Smooth muscle cell of the pulmonary artery (primary cell): ENCODE results near the gene POLR2A. TPM values are rescaled to one million over a fixed set of nuclear protein-coding genes. Genes with fewer than 3 reads are reported as not detected.

ENCODE experiments used
- total RNA-seq: library from RNA; depleted of rRNA; stranded (reverse); fragments of >200 nt; gene quantifications from 2 replicates; pipeline ENCODE4 v1.2.3, GENCODE V29; 2014

POLR2A gene
- 117 and 118 TPM in 2 replicates for total RNA-seq

DNA sequence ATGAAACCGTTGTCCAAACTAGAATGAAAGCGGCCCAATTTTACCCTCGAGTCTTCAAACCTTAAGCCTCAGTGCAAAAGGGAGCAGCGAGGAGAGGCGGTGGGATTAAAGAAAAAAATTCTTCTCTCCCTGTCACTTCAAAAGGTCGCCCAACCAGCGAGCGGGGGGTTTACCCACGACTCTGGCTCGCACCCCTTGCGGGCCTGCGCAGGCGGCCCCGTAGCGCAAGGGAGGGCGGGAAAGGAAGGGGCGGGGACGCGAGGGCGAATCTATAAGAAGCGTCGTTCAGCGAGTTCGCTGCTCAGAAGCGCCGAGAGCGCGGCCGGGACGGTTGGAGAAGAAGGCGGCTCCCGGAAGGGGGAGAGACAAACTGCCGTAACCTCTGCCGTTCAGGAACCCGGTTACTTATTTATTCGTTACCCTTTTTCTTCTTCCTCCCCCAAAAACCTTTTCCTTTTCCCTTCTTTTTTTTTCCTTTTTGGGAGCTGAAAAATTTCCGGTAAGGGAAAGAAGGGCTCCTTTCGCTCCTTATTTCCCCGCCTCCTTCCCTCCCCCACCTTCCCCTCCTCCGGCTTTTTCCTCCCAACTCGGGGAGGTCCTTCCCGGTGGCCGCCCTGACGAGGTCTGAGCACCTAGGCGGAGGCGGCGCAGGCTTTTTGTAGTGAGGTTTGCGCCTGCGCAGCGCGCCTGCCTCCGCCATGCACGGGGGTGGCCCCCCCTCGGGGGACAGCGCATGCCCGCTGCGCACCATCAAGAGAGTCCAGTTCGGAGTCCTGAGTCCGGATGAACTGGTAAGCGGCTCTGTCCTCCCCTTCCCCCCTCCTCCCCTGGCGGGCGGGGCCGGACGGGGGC is at the start of gene POLR2A:
Gene POLR2A, plus strand, starts transcription at position 300 of the 852 bp plus-strand sequence.

GRCh38 chr17:7439462-7440112 is 44.6 kb upstream of the POLR2A start, which contains the start of gene FGF11:
Gene FGF11, plus strand, starts transcription at chr17:7439512. Its CDS starts 109 bp downstream, at chr17:7439621.

GRCh38 chr17:7444682-7445618 is 39.2 kb upstream of the POLR2A start, which contains the start of gene CHRNB1:
Gene CHRNB1, plus strand, starts transcription at chr17:7445061. Its CDS starts 67 bp downstream, at chr17:7445128.

DNA sequence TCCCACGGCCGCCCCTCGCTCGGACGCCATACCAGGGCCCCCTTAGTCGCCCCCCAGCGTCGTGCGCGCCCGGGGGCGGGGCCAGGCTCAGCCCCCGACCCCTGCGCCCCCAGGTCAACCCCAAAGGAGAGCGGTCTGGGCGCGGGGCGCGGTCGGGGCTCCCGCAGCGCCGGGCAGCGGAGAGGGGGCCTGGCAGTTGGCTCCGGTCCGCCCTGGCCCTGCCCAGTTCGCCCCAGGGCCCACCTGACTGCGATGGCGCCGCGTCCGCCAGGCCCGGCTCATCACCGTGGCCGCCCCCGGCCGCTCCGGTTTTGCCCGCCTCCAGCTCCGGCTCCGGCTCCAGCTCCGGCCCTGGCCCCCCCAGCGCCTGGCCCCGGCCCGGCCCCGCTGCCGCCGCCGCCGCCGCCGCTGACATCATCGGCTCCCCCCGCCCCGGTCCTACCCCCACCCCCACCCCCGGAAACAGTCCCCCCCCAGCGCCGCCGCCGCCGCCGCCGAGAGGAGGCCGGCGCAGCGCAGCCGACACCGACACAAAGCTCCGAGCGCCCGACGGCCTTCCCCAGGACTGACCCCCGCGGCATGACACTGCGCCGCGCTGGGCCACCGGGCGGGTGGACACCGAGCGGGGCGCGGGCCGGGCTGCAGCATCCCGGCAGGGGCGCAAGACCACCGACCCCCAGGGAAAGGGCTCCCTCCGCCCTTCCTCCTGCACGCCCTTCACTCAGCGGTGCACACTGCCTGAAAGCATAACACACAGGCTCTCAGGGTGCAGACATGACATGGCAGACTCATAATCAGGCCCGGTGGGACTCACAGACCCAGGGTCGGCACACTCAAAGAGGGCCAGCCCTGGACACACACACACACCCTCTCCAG is 4.7 kb upstream of the POLR2A start, which contains the start of gene ZBTB4:
Gene ZBTB4, minus strand, starts transcription at position 419 of the 876 bp plus-strand sequence. CDS start 12,830 bp downstream, outside the sequence.

DNA sequence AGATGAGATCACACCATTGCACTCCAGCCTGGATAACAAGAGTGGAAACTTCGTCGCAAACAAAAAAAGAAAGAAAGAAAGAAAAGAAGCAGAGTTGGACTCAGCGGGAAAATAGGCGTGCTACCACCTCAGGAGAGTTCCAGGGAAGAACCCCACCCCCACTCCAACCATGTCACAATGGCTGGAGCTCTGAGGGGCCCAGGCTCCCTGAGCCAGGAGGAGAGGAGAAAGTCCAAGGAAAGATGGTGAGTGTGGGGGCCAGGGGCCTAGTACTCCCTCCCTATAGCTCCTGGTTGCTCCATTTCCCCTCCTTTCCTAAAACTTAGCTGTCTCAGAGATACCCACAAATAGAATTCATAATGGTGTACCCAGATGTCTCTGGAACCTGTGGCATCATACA is 2.9 kb upstream of the POLR2A start, which contains the start of gene SLC35G6:
Gene SLC35G6, plus strand, starts transcription at position 172 of the 400 bp plus-strand sequence. Its CDS starts 71 bp downstream, at position 243.

GRCh38 chr17:7548585-7549400 is 64.6 kb downstream of the POLR2A start, which contains the start of gene TNFSF12:
Gene TNFSF12, plus strand, starts transcription at chr17:7549058. Its CDS starts 96 bp downstream, at chr17:7549154.

Other genes starting within 250 kb of the POLR2A start
- gene DVL2, start 249.8 kb upstream of the POLR2A start, total RNA-seq, result 57.9 and 79.4 TPM in 2 replicates
- gene PHF23, start 244.9 kb upstream of the POLR2A start, total RNA-seq, result 36.2 and 41.9 TPM in 2 replicates
- 152 and 153 TPM in 2 replicates for gene GABARAP, start 241.9 kb upstream of the POLR2A start, total RNA-seq
- 71.7 and 85.0 TPM in 2 replicates for gene CTDNEP1, start 232.6 kb upstream of the POLR2A start, total RNA-seq
- 23.6 and 23.8 TPM in 2 replicates for gene ELP5, start 232.2 kb upstream of the POLR2A start, total RNA-seq
- 0.33 and 0.65 TPM in 2 replicates for gene CLDN7, start 221.9 kb upstream of the POLR2A start, total RNA-seq
- 0.10 and 0.13 TPM in 2 replicates for gene SLC2A4, start 202.6 kb upstream of the POLR2A start, total RNA-seq
- gene YBX2, start 189.7 kb upstream of the POLR2A start, total RNA-seq, result 0.07 TPM in 1 of 2 replicates, not detected in the other
- gene EIF5A, start 176.7 kb upstream of the POLR2A start, total RNA-seq, result 351 and 391 TPM in 2 replicates
- 20.3 and 20.4 TPM in 2 replicates for gene GPS2, start 169.0 kb upstream of the POLR2A start, total RNA-seq
- 21.6 and 31.2 TPM in 2 replicates for gene NEURL4, start 155.0 kb upstream of the POLR2A start, total RNA-seq
- 0.33 and 0.99 TPM in 2 replicates for gene ACAP1, start 147.8 kb upstream of the POLR2A start, total RNA-seq
- 13.4 and 14.2 TPM in 2 replicates for gene KCTD11, start 132.2 kb upstream of the POLR2A start, total RNA-seq
- gene TMEM95, start 129.2 kb upstream of the POLR2A start, total RNA-seq, result not detected in 2 replicates
- 0.20 and 0.26 TPM in 2 replicates for gene TNK1, start 103.3 kb upstream of the POLR2A start, total RNA-seq
- 52.9 and 58.3 TPM in 2 replicates for gene PLSCR3, start 89.8 kb upstream of the POLR2A start, total RNA-seq
- 57.9 and 74.2 TPM in 2 replicates for gene TMEM256, start 80.3 kb upstream of the POLR2A start, total RNA-seq
- gene NLGN2, start 76.5 kb upstream of the POLR2A start, total RNA-seq, result 23.7 and 28.4 TPM in 2 replicates
- not detected in 2 replicates for gene SPEM1, start 64.0 kb upstream of the POLR2A start, total RNA-seq
- gene SPEM2, start 58.8 kb upstream of the POLR2A start, total RNA-seq, result not detected in 2 replicates
- gene SPEM3, start 55.5 kb upstream of the POLR2A start, total RNA-seq, result not detected in 2 replicates
- 2.5 and 3.2 TPM in 2 replicates for gene TMEM102, start 48.9 kb upstream of the POLR2A start, total RNA-seq
- 12.9 and 16.7 TPM in 2 replicates for gene FGF11, start 44.9 kb upstream of the POLR2A start, total RNA-seq
- 5.2 and 6.7 TPM in 2 replicates for gene CHRNB1, start 39.3 kb upstream of the POLR2A start, total RNA-seq
- 39.2 and 45.6 TPM in 2 replicates for gene ZBTB4, start 4.7 kb upstream of the POLR2A start, total RNA-seq
- not detected in 2 replicates for gene SLC35G6, start 2.9 kb upstream of the POLR2A start, total RNA-seq
- gene TNFSF12, start 64.7 kb downstream of the POLR2A start, total RNA-seq, result 21.6 and 23.8 TPM in 2 replicates
- gene TNFSF13, start 74.4 kb downstream of the POLR2A start, total RNA-seq, result 1.4 and 2.4 TPM in 2 replicates
- 65.9 and 75.8 TPM in 2 replicates for gene SENP3, start 77.6 kb downstream of the POLR2A start, total RNA-seq
- 59.6 and 60.2 TPM in 2 replicates for gene CD68, start 95.3 kb downstream of the POLR2A start, total RNA-seq
- gene MPDU1, start 99.5 kb downstream of the POLR2A start, total RNA-seq, result 36.2 and 54.1 TPM in 2 replicates
- gene SOX15, start 105.7 kb downstream of the POLR2A start, total RNA-seq, result 0.07 and 0.26 TPM in 2 replicates
- 42.3 and 51.2 TPM in 2 replicates for gene FXR2, start 130.5 kb downstream of the POLR2A start, total RNA-seq
- 34.7 and 35.4 TPM in 2 replicates for gene SAT2, start 143.5 kb downstream of the POLR2A start, total RNA-seq
- gene SHBG, start 145.8 kb downstream of the POLR2A start, total RNA-seq, result 0.53 and 0.72 TPM in 2 replicates
- 0.07 and 0.33 TPM in 2 replicates for gene ATP1B2, start 166.6 kb downstream of the POLR2A start, total RNA-seq
- gene TP53, start 203.1 kb downstream of the POLR2A start, total RNA-seq, result 32.2 and 47.2 TPM in 2 replicates
- gene WRAP53, start 204.1 kb downstream of the POLR2A start, total RNA-seq, result 2.7 and 3.5 TPM in 2 replicates
- gene EFNB3, start 220.8 kb downstream of the POLR2A start, total RNA-seq, result 0.10 and 0.39 TPM in 2 replicates
- 0.23 and 0.39 TPM in 2 replicates for gene DNAH2, start 233.4 kb downstream of the POLR2A start, total RNA-seq